Smooth muscle cell of the brain vasculature (primary cell): ENCODE data around the gene BMF.
A peak's percentile ranks its signal among the peaks of the same experiment; 100 is the strongest.

Source experiments
- DNase-seq: peaks from one replicate; pipeline ENCODE4 v3.0.0-alpha.2; 2012; ENCODE audit warnings: low read depth, low spot score

The BMF gene

GRCh38 chr15:40066589-40066988 lies 42.1 kb downstream of the BMF start:
- DNase-seq = no peak

- no peak for DNase-seq
Measured at GRCh38 chr15:40065166-40065565, 43.5 kb downstream of the BMF start.

- DNase-seq = peak; percentile 92
Measured at GRCh38 chr15:40064231-40064894, 44.3 kb downstream of the BMF start.

- DNase-seq = no peak
Measured at GRCh38 chr15:40063563-40064011, 45.1 kb downstream of the BMF start.

- DNase-seq = no peak
Measured at GRCh38 chr15:40062816-40063562, 45.7 kb downstream of the BMF start.

GRCh38 chr15:40061212-40061901 lies 47.3 kb downstream of the BMF start:
- DNase-seq = no peak

- no peak for DNase-seq
Measured at GRCh38 chr15:40060236-40060961, 48.3 kb downstream of the BMF start.

- no peak for DNase-seq
Measured at GRCh38 chr15:40059821-40060220, 48.9 kb downstream of the BMF start.

GRCh38 chr15:40058476-40059140 lies 50.1 kb downstream of the BMF start:
- DNase-seq = no peak

GRCh38 chr15:40055576-40056293 lies 52.9 kb downstream of the BMF start:
- no peak for DNase-seq

GRCh38 chr15:40054855-40055575 lies 53.7 kb downstream of the BMF start:
- DNase-seq = peak; percentile 31

GRCh38 chr15:40054605-40054854 lies 54.1 kb downstream of the BMF start:
- DNase-seq = no peak

GRCh38 chr15:40053831-40054604 lies 54.7 kb downstream of the BMF start:
- no peak for DNase-seq

- DNase-seq = no peak
Measured at GRCh38 chr15:40053079-40053830, 55.4 kb downstream of the BMF start.

- no peak for DNase-seq
Measured at GRCh38 chr15:40052604-40053003, 56.1 kb downstream of the BMF start.

GRCh38 chr15:40051616-40052415 lies 56.9 kb downstream of the BMF start:
- DNase-seq = no peak

GRCh38 chr15:40050788-40051470 lies 57.8 kb downstream of the BMF start:
- DNase-seq = no peak
